ENCODE results near the gene NPAS1.
"Not testable (repeated sequence)": the region's sequence is repeated elsewhere in the genome, so short reads cannot be mapped to it uniquely, and the experiment has no call there.

Gene NPAS1

DNA sequence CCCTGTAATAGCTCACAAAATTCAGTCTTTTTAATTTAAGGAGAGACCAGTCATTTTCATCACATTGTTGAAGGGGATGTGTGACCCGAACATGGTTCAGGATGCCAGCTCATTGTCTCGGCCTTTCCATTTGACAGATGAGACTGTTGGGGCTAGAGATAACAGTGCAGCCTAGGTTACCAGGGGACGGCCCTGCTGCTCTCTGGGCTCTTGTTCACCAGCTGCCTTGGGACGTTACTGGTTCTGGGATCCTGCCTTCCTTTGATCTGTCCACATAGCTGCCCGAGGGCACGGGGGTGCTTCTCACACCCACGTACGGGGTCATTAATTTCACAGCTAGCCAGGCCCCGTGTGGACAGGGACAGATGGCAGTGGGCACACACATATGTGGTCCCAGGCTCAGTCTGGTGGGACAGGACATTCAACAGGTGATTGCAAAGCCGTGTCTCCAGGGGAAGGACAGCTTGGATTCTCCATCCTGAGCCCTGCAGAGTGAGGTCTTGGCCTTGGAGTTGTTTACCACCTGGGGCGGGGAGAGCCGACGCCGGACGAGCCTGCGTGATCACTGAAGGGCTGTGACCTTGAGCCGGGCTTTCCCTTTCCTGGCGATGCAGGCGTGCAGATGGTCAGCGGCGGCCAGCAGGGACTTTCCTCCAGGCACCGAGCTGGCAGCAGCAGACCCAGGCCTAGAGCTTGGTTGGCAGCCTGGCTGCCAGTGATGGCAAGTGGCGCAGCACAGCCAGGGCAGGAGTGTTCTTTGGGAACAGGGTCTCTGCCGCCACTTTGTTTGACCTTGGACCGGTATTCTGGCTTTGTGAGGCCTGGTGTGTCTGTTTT lies 26.7 kb upstream of the NPAS1 start:
- DNase-seq (ENCODE audit: low read depth): no peak

DNA sequence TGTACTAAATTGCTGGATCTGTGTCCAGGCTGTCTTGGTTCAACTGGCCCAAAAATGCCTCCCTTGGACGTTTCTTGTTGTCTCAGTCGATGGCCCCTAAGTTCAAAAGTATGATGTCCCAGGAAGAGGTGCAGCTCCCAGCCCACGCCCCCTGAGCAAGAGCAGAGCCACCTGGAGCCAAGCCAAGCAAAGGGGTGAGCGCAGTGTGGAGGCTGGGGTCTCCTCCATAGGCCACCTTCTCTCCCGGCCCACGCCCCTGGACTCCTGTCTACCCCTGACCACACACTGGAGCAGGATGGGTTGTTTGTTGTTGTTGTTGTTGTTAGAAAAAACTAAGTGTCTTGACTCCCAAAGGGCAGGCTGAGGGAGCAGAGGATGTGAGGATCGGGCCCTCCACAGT lies 26.0 kb upstream of the NPAS1 start:
- DNase-seq (ENCODE audit: low read depth): no peak

DNA sequence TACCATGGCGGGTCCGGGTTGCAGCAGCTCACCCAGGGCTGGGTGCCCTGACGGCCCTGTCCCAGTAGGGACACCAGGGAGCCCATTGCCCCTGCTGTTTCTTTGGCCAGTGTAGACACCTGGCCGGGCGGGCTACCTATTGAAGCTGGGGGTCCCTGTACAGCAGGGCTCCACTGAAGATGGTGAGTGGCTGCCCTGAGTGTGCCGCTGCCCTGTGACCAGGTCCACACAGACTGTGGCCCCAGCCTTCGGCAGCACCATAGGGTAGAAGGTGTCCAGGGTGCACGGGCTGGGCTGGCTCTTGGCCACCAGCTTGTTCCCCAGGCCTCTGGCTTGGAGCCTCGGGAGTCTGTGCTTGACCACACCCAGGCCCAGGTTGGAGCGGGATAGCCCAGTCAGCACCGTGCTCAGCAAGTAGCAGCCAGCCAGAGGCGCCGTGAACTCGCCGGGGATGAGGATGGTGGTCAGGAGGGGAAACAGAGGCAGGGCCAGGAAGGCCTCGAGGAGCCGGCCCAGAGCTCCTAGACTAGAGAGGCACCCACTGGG lies 25.4 kb upstream of the NPAS1 start:
- DNase-seq (ENCODE audit: low read depth): no peak

DNA sequence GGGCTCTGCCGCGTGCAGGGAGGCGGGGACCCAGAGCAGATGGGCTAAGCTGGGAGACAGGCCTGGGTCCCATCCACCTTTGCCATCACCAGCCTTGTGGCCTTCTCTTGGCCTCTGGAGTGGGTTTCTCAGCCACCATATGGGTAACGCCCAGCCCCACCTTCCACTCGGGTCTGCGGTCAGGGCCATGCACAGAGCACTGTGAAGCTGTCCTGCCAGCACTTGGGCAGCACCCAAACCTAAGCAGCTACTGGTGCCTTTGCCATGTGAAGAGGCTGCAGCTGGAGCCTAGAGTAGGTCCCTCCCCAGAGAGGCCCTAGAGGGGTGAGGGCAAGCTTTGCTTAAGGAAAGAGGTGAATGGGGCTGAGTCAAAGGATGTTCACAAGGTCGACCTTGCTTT lies 24.1 kb upstream of the NPAS1 start:
- no peak for DNase-seq (ENCODE audit: low read depth)

DNA sequence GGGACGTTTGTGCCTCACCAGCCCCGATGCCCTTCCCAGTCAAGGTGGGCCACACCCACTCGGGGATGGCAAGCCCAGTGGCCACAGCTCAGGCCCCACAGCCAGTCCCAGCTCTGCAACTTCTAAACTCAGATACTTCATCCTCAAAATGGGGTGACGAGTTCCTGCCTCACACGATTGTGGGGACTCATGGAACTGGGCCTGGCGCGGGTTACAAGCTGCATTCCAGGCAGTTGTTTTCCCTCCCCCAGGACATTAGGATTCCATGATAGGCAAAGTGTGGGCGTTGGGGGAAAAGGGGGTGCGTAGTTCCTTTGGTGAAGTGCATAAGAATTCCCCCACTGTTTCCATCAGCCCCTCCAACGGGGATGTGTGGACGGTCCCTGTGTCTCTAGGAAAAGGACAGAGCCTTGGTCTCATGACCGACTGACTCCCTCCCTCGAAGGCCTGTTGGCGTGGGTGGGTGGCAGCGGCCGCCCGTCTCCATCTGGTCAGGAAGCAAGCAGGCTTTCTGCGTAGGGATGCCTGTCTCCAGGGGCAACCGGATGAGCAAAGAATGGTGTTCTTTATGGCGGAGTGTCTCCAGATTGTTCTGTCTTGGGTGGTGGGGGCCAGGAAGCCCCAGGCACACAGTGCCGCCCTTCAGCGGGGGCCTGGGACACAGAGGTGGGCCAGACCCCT lies 21.1 kb upstream of the NPAS1 start:
- DNase-seq (ENCODE audit: low read depth): no peak

DNA sequence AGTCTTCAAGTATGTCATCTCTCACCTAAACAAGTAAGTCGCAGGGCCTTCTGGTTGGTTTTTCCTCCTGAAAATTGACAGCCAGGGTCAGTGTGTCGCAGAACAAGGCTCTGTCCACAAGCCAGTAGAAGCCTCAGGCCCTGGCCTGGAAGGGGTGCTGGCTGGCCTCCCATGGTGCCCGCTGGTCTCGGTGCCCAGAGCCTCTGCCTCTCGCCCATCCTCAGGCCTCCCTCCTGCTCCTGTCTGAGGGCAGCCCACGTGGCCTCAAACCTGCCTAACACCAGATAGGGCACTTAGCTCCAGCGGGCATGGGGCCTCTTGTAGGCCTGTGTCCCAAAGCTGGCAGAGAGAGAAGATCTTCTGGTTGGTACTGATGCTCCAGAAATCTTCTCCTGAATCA lies 20.3 kb upstream of the NPAS1 start:
- no peak for DNase-seq (ENCODE audit: low read depth)

DNA sequence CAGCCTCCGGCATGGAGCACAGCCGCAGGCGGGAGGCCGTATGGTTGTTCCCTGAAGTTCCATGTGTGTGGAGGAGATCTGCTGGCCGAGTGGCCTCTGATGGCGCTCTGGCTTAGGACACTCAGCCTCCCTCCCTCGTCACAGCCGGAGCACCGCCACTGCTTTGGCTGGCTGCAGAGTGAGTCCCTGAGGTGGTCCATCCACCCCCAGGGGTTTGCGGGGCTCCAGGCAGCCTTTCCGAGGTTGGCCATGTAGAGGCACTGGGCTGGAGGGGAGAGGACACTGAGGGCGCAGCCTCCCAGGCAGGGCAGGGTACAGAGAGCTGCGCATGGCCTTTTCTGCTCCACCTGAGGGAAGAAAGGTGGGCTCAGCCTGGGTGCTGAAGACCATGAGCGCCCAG lies 19.8 kb upstream of the NPAS1 start:
- no peak for DNase-seq (ENCODE audit: low read depth)

DNA sequence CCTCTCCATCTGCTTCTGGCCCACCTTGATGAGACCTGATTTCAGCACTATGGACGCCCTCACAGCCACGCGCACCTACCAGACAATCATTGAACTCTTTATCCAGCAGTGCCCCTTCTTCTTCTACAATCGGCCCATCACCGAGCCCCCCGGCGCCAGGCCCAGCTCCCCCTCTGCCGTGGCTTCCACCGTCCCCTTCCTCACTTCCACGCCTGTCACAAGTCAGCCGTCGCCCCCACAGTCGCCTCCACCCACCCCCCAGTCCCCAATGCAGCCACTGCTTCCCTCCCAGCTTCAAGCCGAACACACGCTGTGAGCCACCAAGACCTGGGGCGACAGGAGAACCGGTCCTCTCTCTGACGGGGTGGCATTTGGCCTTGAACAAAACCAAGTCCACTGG lies 19.3 kb upstream of the NPAS1 start:
- DNase-seq (ENCODE audit: low read depth): no peak

DNA sequence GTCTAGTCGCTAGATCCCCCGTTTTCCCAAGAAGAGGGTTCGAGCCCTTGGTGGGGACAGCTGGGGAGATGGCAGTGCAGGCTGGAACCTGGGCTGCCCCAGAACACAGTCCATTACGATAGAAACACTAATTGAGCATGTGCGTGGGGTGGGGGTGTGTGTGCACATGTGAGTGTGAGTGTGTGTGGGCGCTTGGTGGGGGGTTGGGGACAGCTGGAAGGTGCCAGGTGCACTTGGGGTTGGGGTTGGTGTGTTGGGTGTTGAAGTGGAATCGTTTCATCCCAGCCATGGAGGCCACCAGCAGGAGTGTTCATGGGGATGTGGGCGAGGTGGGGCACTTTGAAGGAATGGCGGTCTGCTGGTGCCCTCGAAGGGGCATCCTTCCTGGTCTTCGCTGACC lies 18.1 kb upstream of the NPAS1 start:
- DNase-seq (ENCODE audit: low read depth): no peak

DNA sequence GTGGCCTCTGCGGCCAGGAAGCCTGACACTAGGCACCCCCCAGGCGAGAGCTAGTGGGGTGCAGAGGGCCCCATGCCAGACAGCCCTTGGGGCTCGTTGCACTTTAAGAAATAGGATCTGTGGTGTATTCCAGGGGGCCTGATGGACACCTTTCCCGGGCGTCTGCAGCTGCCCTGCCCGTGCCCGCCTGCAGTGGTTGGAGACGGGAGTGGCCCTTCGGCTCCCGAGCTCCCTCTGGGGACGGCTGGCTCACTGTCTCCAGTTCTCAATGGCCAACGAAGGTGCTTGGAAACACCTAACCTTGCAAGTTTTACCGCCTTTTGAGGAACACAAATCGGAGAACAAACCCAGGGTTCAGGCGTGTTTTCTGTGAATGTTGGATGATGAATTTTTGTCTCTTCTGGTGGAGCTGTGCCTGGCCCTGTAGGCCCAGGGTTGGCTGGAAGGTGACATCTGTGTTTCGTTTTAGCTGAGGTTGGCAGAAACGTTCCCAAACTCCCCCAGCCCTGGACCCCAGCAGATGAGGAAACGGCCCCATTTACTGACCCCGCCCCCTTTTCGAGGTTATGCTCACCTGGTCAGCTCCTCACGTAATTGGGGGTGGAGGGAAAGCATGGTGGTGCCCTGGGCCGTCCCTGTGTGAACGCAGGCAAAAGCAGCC lies 17.4 kb upstream of the NPAS1 start:
- no peak for DNase-seq (ENCODE audit: low read depth)

DNA sequence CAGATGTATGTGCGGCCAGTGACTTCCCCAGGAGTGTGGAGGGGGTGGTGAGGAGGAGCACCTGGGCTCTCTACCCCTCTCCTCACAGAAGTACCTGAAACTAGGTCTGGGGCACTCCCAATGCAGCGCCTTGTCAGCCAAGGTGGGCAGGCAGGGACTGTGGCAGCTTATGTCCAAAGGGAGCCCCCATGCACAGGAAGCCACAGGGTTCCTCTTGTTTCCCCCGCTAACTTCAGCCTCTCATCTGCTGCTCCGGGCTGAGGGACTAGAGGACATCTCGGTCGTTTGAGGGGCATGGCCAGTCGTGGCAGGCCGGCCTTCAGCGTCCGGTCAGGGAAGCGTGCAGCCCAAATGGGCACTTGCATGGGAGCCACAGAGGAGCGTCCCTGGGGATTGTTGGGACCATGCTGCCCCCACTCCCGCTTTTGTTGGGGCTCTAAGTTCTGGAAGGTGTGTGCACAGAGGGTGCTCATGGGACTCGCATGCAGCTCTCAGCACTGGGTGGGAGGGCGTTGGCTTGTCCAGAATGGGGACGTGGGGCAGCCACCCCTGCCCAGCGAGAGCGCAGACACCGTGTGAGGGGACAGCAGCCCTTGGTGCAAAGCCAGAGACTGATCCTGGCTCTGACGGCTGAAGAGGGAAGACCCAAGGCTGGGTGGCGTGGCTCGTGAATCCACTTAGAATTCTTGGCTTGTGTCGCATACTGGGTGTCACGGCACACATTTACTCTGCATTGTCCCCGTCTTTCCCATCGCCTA lies 16.6 kb upstream of the NPAS1 start:
- no peak for DNase-seq (ENCODE audit: low read depth)

DNA sequence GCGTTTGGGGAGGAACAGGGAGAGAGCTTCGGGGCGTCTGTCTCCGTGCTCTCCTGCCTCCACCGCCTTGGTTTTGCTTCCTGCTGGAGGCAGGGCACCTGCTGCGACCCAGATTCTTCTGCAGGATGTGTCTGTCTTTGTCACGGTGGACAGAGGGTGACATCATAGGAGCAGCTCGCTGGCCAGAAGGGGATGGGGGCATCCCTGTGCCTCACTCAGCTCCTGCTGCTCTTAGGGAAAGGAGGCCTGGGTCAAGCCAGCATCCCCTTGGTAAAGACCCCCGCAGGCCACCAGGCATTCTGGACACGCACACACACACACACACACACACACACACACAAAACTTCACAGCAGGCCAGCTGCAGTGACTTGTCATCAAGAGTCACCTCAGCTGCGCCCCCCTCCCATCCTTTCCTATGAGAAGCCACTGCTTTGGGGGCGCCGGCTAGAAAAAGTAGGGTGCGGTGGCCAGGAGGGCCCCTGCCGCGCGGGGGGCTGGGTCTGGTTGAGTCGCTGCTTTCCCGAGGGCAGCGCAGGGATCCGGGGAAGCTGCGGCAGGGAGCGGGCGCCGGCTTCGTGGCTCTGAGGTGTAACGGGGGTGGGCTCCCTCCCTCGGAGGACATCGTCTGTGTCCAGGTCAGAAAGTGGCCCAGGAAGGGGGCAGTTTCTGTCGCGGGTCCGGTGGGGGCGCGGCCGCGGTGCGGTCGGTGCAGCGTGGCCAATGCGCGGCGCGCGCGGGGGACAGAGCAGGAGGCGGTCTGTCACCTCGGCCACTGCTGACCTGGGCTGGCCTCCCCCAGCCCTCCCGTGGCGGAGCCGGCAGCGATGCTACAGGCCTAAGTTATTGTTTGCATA lies 15.8 kb upstream of the NPAS1 start:
- no peak for DNase-seq (ENCODE audit: low read depth)

DNA sequence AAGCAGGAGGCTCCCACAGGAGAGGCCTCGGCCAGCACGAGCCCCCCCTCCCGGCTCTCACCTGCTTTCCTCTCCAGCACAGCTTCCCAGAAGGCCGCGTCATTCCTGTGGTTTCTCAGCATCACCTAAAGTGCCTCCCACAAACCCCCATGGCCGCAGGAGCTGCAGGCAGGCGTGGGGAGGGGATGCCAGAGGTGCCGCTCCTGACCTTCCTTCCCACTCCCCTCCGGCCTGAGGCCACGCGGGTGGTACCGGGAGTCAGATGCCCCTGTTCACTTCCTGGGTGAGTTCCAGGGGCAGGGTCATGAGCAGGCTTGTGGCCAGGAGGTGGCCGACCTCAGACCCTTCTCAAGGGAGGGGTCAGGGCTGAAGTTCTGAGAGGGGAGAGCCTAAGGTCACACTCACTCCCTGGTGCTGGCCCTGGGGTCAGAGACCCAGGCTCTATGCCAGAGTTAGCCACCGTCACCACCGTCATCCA lies 14.4 kb upstream of the NPAS1 start:
- DNase-seq (ENCODE audit: low read depth): no peak

DNA sequence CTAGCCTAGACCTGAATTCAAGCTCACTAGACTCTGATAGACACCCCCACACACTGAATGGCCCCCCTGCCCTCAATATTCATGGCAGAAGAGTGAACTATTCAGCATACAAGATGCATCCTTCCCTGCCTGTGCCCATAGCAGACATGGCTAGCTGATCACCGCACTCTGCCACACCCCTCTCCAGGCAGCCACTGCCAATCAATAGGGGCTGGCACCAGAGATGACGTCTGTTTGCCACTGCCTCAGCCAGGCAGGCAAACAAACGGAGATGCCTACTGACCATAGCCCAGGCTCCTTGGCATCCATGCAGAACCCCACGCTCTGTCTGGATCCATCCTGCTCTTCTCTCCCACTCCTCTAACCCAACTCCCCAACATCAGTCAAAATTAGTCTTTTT lies 13.8 kb upstream of the NPAS1 start:
- no peak for DNase-seq (ENCODE audit: low read depth)

DNA sequence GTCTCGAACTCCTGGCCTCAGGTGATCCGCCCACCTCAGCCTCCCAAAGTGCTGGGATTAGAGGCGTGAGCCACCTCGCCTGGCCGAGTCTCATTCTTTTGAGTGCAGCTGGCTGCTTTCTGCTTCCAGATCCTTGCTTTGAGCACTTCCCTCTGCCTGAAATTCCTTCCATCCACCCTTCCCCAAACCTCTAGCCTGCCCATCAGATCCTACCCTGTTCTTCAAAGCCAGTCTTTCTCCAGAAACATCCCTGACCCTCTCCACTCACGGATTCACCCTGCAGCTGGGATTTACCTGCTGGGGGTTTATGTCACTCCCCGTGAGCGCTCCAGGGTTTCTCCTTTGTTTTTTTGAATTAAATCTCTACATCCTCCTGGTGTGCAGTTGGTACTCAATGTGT lies 13.1 kb upstream of the NPAS1 start:
- no peak for DNase-seq (ENCODE audit: low read depth)

DNA sequence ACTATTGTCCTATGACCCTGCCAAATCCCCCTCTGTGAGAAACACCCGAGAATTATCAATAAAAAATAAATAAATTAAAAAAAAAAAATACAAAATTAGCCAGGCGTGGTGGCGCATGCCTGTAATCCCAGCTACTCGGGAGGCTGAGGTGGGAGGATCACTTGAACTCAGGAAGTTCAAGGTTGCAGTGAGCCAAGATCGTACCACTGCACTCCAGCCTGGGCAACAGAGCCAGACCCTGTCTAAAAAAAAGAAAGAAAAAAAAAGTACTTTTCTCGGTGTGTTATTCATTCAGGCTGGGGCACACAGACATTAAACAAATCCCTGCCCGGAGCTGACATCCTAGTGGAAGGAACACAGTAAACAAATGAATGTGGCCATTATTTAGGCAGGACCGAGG lies 9.1 kb upstream of the NPAS1 start:
- DNase-seq (ENCODE audit: low read depth): not testable (repeated sequence)

DNA sequence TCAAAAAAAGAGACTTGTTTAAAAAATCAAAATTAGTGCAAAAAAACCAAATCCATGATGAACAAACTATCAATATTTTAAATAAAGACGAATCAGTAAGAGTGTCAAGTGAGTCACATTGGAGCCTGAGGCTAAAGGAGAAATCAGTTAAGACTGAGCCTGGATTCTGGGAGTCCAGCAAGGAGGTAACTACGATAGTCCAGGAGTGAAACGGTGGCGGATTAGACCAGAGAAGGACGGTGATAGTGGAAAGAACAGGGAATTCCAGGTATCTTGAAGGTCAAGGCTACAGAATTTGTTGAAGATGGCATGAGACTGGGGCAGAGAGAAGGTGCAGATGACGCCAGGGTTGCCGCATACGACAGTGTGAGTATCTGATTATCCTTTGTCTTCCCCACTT lies 7.0 kb upstream of the NPAS1 start:
- no peak for DNase-seq (ENCODE audit: low read depth)

DNA sequence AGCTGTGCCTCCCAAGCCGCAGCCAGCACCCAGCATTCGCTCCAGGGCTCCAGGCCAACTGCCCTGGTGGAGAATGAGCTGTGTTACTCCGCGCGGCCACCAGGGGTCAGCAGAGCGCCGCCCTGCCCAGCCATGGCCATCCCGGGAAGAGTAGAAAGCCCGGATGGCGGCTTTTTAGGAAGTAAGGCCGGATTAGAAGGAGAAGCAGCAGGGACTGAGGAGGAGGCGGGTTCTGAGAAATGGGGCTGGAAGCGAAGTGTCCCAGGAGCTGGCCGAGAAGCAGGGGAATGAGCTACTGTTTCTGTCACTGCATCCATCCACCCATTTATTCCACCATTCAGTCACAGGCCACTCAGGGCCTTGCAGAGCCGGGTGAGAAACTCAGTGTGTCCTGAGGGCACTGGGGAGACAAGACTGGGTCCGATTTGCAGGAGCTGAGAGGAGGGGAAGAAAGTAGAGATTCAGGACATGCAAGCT lies 6.6 kb upstream of the NPAS1 start:
- DNase-seq (ENCODE audit: low read depth): peak; percentile 47

DNA sequence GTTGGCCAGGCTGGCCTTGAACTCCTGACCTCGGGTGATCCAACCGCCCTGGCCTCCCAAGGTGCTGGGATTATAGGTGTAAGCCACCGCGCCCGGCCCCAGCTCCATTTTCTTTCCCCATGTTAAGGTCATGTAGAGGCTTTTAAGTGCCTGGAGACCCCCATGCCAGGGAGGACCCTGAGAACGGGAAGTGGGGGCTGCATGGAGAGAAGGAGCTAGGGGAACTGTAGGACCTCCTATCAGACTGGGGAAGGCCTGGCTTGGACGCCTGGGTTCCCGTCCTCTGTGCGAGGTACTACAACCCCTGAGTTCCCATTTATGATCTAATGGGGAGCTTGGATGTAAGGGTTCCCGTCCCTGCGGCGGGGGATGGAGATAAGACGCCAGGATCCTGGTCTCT lies 714 bp upstream of the NPAS1 start:
- no peak for DNase-seq (ENCODE audit: low read depth)

DNA sequence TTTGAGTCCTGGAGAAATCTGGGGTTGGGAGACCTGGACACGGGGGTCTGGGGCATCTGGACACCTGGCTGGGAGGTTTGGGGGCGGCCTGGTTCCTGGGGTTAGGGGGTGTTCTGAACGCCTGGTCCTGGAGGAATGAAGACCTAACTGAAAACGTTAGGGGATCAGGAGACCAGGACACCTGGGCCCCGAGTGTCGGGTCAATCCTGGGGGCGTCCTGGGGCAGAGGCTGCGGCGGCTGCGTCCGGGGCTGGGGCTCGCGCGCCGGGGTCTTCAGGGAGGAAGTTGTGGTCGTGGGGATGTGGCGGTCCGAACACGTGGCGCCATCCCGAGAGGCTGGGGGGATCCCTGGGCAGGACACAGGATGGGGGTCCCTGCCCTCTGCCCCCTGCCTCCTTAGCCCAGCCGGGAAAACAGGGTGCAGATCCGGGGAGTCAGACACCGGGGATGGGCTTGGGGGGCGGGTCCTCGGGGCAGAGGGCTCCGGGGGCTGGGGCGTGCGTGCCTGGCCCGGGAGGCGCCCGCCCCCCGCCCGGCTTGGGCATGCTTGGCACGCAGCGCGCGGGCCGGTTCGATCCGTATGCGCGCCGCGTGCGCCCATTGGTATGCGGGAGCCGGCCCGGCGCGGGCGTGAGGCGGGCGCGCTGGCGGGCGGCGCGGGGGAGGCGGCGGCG lies 632 bp downstream of the NPAS1 start:
- DNase-seq (ENCODE audit: low read depth): no peak

Data from stimulated activated CD8-positive, alpha-beta memory T cell treated with anti-CD3 and anti-CD28 coated beads, Interleukin-7, amount 100 ng/mL, for 24 hours (primary cell).